HG03521 (cell line): ENCODE results near the gene KCNJ6.

Source experiments
- ATAC-seq: cut with Tn5 transposase; IDR thresholded peaks from one replicate; pipeline ENCODE4 v1.9.1; 2021; ENCODE audit warnings: mild to moderate bottlenecking, moderate library complexity; ENCODE audit not compliant: unreplicated experiment

The KCNJ6 gene

DNA sequence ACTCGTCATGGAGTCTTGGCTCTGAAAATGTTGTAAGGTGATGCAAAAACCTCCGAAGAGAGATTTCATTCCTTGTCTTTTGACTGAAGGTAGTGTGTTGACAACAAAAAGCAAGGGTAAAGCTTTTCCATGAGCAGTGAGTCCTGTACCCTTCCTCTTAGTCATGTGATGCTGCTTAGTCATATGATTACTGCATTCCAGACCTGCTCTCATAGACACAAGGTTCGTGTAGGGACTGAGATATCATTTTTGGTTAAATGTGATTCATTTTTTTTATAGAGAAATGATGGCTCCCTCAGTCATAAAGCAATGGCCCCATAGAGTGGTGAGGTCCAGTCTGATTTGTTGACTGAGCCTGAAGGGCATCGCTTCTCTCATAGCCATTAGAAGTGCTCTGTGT is 9.2 kb downstream of the KCNJ6 start:
- ATAC-seq: no peak

DNA sequence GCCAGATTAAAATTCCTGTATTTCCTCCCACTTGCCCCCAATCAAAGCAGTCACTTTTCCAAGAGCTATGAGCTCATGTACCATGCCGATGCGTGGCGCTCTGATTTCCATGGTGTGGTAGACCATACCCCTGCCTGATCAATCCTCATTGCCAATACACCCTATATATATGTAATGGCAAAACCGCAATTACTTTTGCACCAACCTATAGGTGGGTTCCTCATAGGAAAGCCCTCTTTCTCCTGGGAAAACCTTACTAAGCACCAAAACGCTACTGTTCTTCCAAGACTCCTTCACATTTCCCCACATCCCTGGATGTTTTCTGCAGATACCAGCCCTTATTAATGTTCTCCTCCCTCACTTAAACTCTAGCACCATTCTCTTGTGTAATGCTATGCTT is 11.0 kb downstream of the KCNJ6 start:
- ATAC-seq: no peak

DNA sequence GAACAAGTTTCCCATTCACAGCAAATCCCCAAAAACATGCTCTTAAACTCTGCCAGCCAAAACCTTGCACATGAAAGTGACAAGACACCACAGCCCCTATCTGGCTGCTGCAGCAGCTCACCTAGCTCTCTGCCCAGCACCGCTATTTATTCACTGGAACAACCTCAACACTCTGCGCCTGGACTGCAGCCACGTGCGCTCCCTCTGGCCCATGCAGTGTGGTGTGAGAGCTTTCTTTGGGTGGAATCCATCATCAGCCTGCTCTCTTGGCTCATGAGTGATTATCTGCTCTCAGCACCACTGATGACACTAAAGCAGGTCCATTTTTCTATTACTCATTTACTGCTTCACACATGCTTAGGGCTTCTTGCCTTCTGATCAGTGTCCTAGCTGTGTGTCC is 11.4 kb downstream of the KCNJ6 start:
- ATAC-seq: no peak

DNA sequence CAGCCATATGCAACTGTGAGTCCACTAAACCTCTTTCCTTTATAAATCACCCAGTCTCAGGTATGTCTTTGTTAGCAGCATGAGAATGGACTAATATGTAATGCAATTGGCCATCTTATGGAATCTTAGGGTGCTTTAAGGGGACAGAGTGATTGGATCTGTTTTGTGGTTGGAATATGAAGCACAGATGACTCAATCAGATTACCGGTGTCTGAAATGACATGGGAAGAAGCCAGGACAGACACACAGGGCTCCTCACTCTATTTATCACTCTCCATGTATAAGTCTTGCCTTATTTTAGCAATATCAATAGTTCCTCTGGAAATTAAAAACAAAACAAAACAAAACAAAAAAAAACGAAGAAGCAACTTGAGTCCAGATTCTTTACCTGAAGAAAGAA is 12.9 kb downstream of the KCNJ6 start:
- no peak for ATAC-seq

DNA sequence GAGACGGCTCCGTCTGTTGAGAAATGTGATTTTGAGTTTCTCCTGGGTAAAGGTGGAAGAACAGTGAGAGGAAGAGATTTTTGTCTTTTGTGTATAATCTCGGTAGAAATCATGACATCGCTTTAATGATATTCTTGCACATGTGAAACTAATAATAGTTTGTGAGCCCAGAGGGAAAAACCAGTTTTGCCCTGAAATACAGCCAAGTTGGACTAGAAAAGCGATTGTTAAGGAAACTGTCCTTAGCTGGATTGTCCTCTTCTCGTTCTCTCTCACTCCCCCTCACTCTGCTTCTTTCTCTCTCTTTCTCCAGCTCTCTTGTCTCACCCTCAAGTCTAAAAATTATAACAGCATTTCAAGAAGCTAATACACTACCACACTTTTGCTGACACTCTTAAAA is 17.1 kb downstream of the KCNJ6 start:
- ATAC-seq: no peak

DNA sequence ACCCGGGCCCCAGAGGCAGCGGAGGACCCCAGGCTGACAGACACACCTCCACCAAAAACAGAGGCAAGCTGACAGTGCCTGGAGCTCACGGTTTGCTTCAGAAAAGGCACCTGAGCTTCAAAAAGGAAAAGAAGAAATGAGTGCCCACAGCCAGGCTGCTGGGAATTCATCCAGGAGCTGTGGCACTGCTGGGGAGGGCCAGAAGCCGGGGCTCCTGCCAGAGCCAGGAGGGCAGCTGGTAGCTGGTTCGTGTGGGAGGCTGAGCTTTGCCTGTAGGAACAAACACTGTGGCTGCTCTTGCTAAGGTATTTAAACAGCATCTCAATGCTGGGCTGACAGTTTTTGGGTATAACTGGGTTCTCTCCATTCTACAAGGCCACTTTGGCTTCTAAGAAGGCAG is 19.5 kb downstream of the KCNJ6 start:
- no peak for ATAC-seq

DNA sequence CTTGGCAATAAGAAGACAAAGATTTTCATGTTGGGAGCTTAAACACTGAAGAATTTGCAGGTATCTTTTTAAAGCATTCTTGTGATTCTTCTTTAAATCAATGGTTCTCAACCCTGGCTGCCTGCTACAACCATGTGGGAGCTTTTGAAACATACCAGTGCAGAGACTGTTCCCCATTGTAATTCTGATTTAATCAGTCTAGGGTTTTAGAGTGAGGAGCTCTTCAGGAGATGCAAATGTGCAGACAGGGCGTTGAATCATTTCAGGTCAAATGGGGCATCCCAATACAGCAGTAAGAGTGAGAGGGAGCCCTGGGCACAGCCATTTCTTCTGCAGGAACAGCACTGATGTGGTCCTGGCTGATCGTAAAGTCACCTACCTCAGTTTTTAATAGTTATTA is 24.3 kb downstream of the KCNJ6 start:
- no peak for ATAC-seq

DNA sequence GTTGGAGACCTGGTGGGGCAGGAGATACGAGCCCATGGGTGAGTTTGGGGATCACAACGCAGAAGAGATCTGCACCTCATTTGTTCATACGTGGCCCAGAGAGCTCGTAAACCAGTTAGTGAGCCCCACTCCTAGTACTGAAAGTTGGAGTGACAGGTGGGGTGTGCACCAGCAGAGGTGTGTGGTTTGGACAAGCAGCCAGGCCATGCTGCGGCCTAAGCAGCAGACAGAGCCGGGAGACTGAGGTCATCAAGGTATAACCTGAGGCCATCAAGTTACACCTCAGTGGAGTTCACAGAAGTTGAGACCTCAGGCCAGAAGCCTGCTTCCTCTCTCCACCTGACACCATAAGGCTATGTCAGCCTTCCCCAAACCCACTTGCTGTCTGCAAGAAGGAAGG is 27.6 kb downstream of the KCNJ6 start:
- ATAC-seq: no peak

DNA sequence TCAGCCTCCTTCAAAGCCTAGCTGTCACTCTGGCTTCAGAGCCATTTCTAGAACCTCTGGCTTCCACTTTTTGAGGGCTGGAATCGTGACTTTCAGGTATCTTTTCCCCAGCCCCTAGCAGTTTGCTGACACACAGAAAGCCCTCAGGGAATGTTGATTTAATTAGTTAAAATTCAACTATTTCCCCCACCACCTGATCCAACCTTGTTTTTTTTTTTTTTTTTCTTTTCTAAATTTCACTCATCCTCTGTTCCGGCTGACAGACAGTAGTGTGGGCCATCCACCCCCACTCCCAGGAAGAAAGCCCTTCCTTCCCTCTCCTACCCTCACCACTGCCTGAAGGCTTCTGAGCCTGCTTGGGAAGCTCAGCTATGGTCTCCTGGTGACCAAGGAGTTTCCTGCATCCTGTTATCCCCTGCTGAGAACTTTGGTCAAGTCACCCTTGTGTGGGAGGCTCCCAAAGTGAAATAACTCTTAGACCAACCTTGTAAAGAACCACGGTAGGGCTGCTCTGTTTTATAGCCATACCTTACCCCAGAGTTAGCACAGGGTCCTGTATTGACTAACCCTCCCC is 29.4 kb downstream of the KCNJ6 start:
- ATAC-seq: no peak

DNA sequence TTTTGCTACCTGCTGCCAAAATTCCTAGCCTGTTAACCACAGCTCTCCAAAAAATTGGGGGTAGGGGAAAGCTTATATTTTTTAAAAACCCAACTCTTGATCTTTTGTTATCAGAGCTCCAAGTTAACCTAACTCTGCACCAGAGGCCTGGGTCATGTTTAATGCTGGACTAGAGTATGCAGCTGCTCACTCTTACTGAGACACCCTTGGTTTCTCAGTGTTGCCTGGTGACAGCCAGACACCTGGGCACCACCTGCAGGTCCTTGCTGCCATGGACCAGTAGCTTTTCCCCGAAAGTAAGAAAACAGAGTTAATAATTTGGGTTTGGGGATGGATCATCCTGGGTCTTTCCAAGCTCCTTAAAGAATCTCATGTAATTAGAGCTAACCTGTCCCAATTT is 30.1 kb downstream of the KCNJ6 start:
- no peak for ATAC-seq

DNA sequence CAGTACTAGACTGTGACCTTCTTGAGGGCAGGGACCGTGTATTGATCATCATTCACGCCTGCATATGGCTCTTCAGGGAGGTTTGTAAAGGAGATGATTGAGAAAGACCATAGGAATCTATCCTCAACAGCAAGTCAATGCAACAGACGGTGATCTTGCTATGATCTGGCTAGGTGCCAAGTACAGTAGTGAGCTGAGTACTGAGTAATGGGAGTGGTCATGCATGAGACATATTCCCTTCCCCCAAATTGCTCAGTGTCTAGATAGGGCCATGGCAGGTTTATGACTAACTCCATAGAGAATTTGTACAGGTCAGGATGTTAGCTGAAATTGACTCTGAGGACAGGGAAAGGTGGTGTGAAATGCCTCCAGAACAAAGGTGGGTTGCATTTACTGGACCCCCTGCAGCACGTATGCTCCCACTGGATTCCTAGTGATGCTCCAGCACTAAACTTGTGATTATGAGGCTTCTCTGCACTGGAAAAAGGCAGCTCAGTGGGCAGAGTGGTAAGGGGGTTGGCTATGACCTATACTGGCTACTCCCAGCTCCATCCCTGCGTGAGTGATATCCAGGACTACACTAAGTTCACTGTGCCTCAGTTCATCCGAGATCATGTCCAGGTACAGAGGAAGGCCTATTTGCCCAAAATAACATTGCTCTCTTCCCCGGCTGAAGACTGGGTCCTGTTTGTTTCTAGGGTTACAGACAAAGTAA is 37.2 kb downstream of the KCNJ6 start:
- ATAC-seq: no peak

DNA sequence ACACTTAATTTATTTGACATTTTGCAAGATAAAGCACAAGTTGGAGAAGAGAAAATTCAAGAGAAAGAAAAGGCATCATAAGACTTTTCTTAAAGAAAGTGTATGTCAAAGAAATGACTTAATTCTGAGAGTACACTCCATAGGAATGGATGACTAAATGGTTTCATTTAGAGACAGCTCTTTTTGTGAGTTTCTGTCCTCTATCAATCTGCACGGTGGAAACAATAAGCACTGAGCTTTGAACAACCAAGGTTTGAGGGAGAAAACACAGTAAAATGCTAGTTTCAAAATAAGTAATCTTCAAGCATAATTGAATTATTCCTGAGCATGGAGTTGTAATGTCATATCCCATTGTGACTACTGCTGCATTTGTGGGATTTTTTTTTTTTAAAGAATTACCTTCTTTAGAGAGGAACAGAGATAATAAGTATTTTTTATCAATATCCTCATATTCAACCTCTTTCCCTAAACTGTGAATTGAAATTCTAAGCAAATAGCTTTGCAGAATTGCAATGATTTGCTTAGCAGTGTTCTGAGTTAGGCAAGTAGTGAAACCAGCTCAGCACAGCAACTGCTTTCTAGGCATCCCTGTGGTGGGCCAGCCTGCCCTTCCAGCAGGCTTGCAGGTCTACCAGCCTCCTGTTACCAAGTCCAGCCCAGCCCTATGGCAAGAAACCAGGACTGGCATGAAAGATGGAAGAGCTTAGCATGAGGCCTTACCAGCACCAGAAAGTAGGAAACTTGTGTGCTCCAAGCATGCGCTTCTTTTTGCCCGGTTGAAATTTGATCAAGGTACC is 38.2 kb downstream of the KCNJ6 start:
- ATAC-seq: no peak

DNA sequence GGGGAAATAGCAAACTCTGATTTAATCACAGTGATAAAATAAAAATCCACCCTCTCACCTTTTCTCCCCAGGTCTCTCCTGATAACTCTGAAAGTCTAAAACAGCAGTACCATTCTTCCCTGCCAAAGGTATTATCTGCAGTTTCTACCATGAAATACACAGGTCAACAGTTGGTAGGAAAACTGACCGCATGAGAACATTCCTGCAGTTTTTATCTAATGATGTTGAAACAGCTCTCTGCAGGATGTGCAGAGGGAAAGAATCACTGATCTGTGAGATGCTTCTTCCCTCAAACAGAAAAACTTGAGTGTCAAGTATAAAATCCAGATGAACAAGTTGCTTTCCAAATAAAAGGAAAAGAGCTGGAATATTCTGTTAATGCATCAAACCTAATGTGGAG is 39.1 kb downstream of the KCNJ6 start:
- ATAC-seq: no peak

DNA sequence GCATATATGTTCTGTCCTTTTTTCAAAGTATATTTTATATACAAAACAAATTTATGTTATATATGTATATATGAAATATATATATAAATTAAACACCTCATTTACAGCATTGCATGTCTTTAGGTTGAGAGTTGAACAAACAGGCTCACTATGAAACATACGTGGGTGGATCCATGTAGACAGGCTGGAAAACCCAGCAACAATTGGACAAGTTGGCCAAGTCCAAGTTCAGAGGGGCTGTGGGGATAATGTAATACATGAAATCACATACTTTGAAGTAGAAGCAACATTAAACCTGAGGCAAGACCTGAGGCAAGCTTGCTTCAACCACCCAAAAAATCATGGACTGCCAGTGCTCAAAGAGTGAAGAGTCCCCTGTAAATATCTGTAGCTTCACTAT is 39.7 kb downstream of the KCNJ6 start:
- ATAC-seq: no peak

DNA sequence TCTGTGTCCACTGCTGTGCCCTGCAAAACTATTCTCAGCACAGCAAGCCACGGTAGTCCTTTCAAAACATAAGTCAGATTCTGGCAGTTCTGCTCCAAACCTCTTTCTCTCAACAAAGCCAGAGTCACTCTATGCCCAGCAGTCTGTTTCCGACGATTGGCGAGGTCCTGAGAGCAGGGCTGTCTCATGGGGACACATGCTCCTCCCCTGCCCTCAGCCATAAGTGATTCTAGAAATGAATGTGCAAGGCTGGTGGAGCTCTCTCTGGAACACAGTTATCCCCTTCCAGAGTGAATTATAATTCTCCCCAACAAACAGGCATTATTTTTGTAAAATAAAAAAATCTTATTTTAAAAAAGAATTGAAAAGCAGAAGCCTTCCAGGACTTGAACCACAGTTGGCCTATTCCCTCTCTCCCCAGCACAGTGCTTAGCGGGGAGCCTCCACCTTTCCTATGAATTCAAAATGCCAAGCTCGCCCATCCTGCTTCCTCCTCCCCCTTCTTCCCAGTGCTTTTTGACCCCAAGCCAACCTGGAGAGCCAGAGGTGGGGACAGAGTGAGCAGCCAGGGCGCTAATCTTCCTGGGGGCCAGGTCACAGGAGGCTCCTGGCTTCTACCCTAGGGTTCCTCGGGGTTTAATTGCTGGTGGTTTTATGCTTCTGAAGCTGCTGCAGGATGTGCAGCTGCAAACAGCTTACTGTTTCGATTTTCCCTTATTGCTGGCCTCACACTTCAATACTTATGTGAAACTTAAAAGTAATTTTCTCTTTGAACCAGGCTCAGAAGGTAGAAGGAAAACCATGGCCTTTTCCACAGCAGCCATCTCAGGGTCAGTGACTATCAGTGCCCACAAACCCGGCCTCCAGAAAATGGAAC is 41.1 kb downstream of the KCNJ6 start:
- ATAC-seq: no peak

DNA sequence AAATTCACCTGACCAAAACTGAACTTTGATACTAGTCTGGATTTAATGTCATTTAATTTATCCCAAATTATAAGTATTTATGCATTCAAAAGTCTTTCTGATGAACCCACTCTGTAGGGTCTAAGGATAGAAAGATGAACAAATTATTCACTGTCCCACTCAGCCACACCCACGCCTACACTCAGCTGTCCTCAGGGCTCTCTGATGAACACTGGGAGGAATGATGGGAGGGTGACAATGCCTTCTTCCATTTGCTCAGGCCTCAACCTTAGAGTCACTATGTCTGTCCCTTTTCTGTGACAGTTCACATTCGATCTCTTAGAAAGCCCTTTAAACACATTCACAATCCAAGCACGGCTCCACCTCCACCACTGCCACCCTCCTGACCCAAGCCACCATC is 41.8 kb downstream of the KCNJ6 start:
- ATAC-seq: no peak

DNA sequence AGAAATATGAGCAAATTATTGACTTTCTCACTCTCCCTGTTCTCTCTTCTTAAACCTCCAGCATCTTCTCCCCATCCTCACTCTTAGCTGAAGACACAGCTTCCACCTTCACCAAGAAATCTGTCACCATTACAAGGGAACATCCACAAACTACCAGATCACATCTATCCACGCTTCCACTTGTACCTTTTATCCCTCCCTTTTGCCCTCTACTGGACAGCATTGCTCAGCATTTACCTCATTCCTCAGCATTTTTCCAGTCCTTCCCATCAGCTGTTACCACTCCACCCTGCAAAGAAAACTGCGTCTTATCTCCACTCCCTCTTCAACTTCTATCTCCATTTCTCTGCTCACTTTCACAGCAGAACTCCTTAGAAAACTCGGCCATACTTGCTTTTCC is 42.6 kb downstream of the KCNJ6 start:
- ATAC-seq: no peak

DNA sequence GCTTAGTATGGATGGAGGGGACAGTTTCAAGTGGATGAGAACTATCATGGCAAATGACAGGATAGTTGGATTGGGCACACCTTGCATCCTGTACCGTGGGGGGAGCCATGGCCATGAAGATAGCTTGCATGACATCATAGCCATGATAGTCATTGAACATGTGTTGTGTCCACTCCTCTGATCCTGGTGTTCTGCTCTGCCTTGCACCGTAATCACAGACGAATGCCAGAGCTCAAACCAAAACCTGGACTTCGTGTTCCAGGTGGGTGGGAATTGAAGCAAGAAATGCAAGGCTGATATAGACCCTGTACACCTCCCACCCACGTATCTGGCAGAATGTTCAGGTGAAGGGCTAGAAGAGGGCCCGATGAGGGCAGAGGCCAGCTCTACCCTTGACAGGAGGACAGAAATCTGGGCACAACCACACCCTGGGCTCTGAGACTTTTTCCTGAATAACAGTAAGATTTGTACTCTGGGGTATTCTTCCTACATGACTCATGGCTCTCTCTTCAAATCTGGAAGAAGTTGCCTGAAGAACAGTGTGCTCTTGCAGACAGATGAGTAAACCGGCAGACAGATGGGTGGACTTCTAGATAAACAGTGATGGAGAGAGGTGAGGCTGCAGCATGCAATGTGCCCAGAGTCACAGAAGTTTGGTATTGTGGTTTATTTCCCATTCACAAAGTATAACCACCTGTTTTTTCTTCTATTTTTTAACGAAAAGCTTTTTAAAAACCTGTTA is 45.0 kb downstream of the KCNJ6 start:
- no peak for ATAC-seq

DNA sequence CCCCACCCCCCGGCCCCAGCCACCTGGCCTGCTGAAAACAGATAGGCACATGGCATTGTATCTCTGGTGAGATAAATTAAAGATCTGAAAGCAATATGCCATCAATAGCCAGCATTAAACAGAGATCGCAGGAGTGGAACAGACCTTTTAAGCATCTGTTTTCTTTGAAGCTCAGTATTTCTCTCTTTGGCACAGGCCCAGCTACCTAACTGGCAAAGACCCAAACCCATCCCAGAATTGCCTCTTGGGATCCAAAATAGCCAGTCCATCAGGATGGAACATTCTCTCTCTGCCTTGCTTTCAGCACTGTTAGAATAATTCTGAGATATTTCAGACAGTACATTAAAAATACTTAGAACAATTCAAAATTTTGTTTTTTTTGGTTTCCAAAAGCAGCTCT is 46.0 kb downstream of the KCNJ6 start:
- ATAC-seq: no peak

DNA sequence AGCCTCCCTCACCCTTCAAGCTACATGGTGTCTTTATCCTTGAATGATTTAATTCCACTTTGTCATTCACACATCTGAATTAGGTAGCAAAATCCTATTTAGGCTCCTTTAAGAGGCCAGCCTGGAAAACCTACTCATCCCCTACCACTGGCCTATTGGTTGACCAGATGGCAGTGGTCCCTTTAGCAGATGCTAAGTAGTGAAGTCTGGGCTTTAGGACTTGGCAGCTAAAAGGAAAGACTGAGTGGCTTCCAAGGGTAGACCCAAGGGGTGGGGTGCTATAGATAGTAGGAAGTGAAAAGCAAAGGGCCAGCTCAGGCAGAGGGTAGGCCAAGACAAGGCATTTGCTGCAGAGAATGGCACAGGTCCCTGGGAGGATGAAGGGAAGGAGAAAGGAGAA is 46.6 kb downstream of the KCNJ6 start:
- ATAC-seq: no peak
